SK-N-MC (cell line): ENCODE results near the gene AHSG.
"Not testable (repeated sequence)": the region's sequence is repeated elsewhere in the genome, so short reads cannot be mapped to it uniquely, and the experiment has no call there.

Experiments
- DNase-seq: peaks from one replicate; pipeline ENCODE4 v3.0.0-alpha.2; 2011; ENCODE audit warnings: low read depth, low spot score
- H3K27ac ChIP-seq: fragments of 200-600 bp; sonication (generic); 2 replicates; pipeline ENCODE4 v1.5.1; 2016; ENCODE audit warnings: mixed run types
- H3K36me3 ChIP-seq: fragments of 200-600 bp; sonication (generic); 2 replicates; pipeline ENCODE4 v1.6.1; 2017; ENCODE audit warnings: antibody characterized with exemption, low read length, mixed read lengths; ENCODE audit not compliant: insufficient read depth
- H3K4me3 ChIP-seq: fragments of 200-600 bp; sonication (generic); 2 replicates; pipeline ENCODE4 v1.5.1; 2016
- H3K9ac ChIP-seq: fragments of 200-600 bp; sonication (generic); 2 replicates; pipeline ENCODE4 v1.8.0; 2017; ENCODE audit warnings: mixed run types, mixed read lengths; ENCODE audit not compliant: insufficient read length
- H3K9me3 ChIP-seq: fragments of 200-600 bp; sonication (generic); 2 replicates; pipeline ENCODE4 v1.6.1; 2017; ENCODE audit warnings: low read depth, mild to moderate bottlenecking, antibody characterized with exemption, low read length, moderate library complexity, mixed read lengths
- EZH2 ChIP-seq: fragments of 200-600 bp; sonication (generic); IDR thresholded peaks from one replicate; pipeline ENCODE4 v1.6.1; 2017; ENCODE audit warnings: antibody characterized with exemption
- FOXP2 ChIP-seq: optimal IDR thresholded peaks from 2 replicates; pipeline ENCODE3; 2011; ENCODE audit warnings: mild to moderate bottlenecking, moderate library complexity; ENCODE audit not compliant: insufficient read depth; ENCODE audit errors: extremely low read length, control extremely low read depth
- POLR2AphosphoS5 ChIP-seq: IDR thresholded peaks from 2 replicates; pipeline ENCODE4 v1.6.1; 2012; ENCODE audit warnings: mild to moderate bottlenecking, low read depth, low read length, borderline replicate concordance

AHSG gene, protein sequence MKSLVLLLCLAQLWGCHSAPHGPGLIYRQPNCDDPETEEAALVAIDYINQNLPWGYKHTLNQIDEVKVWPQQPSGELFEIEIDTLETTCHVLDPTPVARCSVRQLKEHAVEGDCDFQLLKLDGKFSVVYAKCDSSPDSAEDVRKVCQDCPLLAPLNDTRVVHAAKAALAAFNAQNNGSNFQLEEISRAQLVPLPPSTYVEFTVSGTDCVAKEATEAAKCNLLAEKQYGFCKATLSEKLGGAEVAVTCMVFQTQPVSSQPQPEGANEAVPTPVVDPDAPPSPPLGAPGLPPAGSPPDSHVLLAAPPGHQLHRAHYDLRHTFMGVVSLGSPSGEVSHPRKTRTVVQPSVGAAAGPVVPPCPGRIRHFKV

DNA sequence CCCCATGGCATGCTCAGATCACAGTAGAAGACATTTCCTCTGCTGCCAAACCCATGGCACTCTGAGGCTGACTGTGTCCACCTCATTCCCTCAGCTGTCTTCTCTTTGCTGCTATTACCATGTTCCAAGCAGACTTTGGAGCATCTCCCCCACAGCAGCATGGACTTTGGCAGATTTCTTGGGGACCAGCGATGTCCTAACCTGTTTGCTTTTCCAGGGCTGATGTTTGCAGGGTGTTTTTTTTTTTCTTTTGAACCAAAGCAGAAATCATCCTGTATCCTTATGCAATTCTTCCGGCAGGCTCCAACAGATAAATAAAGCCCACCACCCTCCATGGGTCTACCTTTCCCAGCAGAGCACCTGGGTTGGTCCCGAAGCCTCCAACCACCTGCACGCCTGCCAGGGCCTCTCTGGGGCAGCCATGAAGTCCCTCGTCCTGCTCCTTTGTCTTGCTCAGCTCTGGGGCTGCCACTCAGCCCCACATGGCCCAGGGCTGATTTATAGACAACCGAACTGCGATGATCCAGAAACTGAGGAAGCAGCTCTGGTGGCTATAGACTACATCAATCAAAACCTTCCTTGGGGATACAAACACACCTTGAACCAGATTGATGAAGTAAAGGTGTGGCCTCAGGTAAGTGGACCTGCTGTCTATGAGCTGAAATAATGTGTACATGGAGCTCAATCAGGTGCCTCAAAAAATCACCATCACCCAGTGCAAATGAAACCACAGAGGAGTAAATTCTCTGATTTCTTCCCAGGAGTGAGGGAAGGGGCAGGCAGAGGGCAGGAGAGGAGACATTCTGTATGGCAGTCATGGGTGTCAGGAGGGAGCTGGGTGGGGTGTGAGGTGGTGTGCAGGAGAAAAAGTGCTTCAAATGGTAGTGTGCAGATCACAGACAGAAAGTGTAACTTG lies at the start of gene AHSG:
Gene AHSG (plus strand): TSS at position 340 of the 916 bp plus-strand sequence. CDS start 82 bp downstream, at position 422.
- Histone ChIP-seq H3K9me3 (no peaks in the 10 kb centered on the region), H3K27ac (peak within 1 kb of the TSS; percentile 79), H3K4me3 (peak within 1 kb of the TSS; percentile 75), H3K36me3 (no peaks in the 10 kb centered on the region), H3K9ac (no peak within 1 kb of the TSS)
- no peak for DNase-seq
- TF ChIP-seq FOXP2 (no peak), POLR2AphosphoS5 (no peak), EZH2 (no peak)

DNA sequence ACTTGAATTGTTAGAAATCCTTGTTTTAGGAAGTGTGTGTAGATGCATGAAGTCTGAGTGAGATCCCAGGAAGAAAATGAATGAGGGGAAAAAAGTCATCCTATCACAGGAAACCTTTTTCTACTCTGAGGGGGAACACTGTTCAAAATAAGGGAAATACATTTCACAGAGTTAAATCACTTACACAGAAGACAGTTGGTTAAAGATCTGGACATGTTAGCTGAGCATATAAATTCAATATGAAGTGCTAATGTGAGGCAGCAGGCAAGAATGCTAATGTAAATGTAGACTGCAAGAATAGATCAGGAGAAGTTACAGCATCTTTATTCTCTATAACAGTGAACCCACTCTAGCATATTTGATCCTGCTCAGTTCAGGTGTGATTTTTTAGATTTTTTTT lies 48.3 kb upstream of the AHSG start:
- Histone ChIP-seq H3K27ac (no peak overlapping the region), H3K9ac (no peak overlapping the region), H3K4me3 (no peak overlapping the region), H3K9me3 (no peaks in the 10 kb centered on the region), H3K36me3 (peaks cover 21% of the 10 kb centered on the region)
- DNase-seq = no peak
- TF ChIP-seq EZH2 (no peak), FOXP2 (no peak), POLR2AphosphoS5 (no peak)

DNA sequence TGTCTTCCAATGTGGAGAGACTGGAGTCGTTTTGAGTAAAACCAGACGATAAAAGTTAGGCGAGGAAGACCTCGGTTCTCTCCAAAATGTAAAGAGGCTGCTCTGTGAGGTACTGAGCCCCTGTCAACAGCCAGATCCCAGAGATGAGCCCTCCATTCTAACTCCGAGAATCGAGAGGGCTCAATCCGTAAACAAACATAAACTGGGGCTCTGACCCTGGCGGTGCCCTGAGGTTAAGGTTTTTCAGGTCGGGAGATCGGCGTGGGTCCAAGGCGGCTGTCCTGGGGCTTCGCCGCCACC lies 46.1 kb upstream of the AHSG start:
- H3K9ac ChIP-seq = peak overlapping the region; percentile 92
- no peak for TF ChIP-seq EZH2
- no peak for TF ChIP-seq POLR2AphosphoS5
- TF ChIP-seq FOXP2 = no peak

DNA sequence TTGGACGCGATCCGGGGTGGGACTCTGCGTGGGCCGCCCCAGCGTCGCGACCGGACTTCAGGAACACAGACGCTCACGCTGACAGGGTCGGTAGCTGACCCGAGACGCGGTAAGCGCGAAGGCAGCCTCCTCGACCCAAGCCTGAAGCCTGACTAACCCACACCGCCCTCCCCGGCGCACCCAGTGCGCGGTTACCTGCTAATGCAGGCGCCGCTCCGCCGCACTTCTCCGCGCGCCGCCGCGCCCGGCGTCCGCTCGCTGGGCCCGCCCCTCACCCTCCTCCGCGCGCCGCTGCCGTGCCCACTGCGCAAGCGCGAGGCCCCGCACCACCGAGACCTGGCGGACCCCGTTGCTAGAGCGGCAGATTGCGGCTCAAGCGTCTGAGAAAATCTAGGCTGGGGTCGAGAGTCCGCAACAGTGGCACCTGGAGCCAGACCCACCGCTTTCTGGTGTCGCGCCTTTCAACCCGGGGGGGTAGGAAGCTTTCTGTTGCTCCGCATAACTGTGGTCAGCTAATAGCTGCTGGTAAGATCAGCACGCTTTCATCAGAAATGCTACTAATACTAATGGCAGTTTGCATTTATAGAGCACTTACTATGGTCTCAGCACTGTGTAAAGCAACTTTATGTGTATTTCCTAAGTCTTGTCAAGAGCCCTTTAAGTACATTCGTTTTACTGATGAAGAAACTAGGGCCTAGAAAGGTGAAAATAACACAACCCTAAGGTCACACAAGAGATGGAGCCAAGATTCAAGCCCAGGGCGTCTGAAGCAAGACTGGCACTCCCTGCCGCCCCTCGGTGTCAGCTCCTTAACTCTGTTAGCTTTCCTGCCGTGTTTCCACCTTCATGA lies 45.6 kb upstream of the AHSG start, which contains the start of gene TBCCD1:
Gene TBCCD1 (minus strand): TSS at position 268 of the 850 bp plus-strand sequence. CDS start 3,010 bp downstream, outside the sequence.
- Histone ChIP-seq H3K9ac (peak within 1 kb of the TSS; percentile 92), H3K9me3 (no peaks in the 10 kb centered on the region), H3K4me3 (peak within 1 kb of the TSS; percentile 88), H3K27ac (peak within 1 kb of the TSS; percentile 58; the same call in 1 of the 2 replicates), H3K36me3 (peaks cover 10% of the 10 kb centered on the region)
- DNase-seq = peak; percentile 66
- peak; percentile 95 for TF ChIP-seq POLR2AphosphoS5
- TF ChIP-seq FOXP2 = no peak

More for the DNA sequence above, 46.1 kb upstream of the AHSG start:
- Histone ChIP-seq H3K27ac (peak overlapping the region; percentile 32; the same call in 1 of the 2 replicates), H3K9me3 (no peaks in the 10 kb centered on the region), H3K36me3 (peaks cover 11% of the 10 kb centered on the region), H3K4me3 (peak overlapping the region; percentile 88)
- no peak for DNase-seq

DNA sequence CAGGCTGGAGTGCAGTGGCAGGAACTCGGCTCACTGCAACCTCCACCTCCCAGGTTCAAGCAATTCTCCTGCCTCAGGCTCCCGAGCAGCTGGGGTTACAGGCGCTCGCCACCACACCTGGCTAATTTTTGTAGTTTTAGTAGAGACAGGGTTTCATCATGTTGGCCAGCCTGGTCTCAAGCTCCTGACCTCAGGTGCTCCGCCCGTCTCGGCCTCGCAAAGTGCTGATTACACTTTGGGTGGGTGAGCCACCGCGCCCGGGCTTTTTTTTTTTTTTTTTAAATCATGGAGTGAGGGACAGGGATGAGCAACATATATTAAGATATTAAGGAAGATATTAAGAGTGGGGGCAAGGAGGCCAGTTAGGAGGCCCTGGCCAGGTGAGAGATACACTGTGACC lies 43.5 kb upstream of the AHSG start:
- not testable (repeated sequence) for H3K27ac ChIP-seq, DNase-seq, H3K9me3 ChIP-seq
- H3K9ac ChIP-seq = peak overlapping the region; percentile 90
- peaks cover 23% of the 10 kb centered on the region for H3K36me3 ChIP-seq
- peak overlapping the region; percentile 97 for H3K4me3 ChIP-seq

DNA sequence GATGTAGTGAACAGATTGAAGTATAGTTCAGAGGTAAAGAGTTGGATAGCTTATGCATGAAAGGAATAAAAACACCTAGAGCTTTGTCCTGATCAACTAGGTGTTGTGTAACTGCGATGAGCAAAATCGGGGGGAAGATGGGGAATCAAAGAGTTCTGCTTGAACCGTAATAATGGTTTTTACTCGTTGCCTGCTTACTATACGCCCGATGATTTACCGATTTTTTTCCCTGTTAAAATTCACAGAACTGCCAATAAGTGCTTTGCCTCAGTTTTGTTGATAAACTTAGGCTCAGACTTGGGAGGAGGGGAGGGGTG lies 43.1 kb upstream of the AHSG start:
- TF ChIP-seq FOXP2 (no peak), POLR2AphosphoS5 (no peak), EZH2 (no peak)
- Histone ChIP-seq H3K9me3 (no peaks in the 10 kb centered on the region), H3K9ac (peak overlapping the region; percentile 90), H3K27ac (peak overlapping the region; percentile 51; the same call in 1 of the 2 replicates), H3K36me3 (peaks cover 26% of the 10 kb centered on the region), H3K4me3 (peak overlapping the region; percentile 97)
- no peak for DNase-seq

DNA sequence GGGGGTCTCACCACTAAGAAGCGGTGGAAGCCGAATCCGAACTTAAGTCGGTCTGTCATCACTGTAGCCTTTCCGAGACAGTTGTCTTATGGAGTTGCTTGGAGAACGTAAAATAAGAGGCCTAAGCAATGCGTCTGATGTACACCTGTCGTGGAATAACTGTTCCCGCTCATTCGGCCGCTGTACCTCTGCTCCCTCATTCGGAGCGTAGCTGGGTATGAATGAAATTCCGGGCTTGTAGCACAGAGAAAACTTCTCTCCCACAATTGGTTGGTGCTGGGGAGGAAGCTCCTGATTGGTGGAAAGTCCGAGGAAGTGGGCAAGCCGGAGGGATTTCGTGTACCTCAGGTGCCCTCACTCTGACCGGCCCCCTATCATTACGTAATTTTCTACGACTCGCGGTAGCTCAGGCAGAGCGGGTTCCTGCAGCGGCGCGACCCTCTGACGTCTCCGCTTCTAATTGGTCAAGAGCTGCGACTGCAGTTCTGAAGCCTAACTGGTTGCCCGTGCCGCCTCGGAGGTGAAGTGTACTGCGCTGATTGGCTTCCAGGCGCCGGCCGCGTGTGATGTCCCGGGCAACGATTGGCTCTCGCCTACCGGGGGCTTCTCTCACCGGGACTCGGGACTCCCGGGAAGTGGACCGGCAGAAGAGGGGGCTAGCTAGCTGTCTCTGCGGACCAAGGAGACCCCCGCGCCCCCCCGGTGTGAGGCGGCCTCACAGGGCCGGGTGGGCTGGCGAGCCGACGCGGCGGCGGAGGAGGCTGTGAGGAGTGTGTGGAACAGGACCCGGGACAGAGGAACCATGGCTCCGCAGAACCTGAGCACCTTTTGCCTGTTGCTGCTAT lies 42.5 kb upstream of the AHSG start, which contains the start of gene DNAJB11:
Gene DNAJB11 (plus strand): TSS at position 625 of the 845 bp plus-strand sequence. CDS start 178 bp downstream, at position 803.
- H3K27ac ChIP-seq = peak within 1 kb of the TSS; percentile 51

More for the DNA sequence above, 42.5 kb upstream of the AHSG start, which contains the start of gene DNAJB11:
- Histone ChIP-seq H3K4me3 (peak within 1 kb of the TSS; percentile 97), H3K36me3 (peaks cover 32% of the 10 kb centered on the region), H3K9me3 (no peaks in the 10 kb centered on the region), H3K9ac (peak within 1 kb of the TSS; percentile 93)
- TF ChIP-seq POLR2AphosphoS5 = peak; percentile 83
- TF ChIP-seq EZH2 = no peak
- no peak for TF ChIP-seq FOXP2
- peak; percentile 100 for DNase-seq
